ENCODE results near the gene GTF3C4. TPM values are rescaled to one million over a fixed set of nuclear protein-coding genes. Genes with fewer than 3 reads are reported as not detected.

The GTF3C4 gene
- total RNA-seq, 2 donors from 2014 or later: 6.2 to 6.9 TPM

DNA sequence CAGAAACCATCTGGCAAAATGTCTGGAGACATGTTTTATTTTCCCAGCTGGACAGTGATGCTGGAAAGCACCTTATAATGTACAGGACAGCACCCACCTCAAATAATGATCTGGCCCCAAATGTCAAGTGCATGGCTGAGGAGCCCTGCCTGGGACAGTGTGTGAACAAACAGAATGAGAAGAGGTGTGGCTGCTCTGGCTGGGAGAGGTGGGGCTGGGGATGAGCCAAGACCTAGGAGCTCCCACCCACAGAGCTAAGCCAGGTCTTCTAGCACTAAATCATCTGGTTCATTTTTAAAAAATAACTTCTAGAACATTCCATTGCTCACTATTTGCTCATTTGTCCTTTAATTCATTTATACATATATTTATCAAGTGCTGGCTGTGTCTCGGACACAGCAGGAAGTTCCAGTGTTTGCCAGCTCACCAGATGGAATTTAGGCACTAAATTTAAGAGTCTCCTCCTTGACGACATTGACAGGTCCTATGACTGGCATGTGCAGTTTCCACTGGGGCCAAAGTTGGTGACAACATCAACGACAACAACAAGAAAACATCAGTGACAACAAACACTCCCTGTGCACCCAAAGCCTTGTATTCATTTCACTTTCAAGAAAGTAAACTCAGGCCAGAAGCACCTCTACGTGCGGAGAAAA lies 59.1 kb downstream of the GTF3C4 start:
- TF ChIP-seq POLR2A (IDR thresholded peaks at IDR 0.05): no peak
- TF ChIP-seq, protein P1, sequence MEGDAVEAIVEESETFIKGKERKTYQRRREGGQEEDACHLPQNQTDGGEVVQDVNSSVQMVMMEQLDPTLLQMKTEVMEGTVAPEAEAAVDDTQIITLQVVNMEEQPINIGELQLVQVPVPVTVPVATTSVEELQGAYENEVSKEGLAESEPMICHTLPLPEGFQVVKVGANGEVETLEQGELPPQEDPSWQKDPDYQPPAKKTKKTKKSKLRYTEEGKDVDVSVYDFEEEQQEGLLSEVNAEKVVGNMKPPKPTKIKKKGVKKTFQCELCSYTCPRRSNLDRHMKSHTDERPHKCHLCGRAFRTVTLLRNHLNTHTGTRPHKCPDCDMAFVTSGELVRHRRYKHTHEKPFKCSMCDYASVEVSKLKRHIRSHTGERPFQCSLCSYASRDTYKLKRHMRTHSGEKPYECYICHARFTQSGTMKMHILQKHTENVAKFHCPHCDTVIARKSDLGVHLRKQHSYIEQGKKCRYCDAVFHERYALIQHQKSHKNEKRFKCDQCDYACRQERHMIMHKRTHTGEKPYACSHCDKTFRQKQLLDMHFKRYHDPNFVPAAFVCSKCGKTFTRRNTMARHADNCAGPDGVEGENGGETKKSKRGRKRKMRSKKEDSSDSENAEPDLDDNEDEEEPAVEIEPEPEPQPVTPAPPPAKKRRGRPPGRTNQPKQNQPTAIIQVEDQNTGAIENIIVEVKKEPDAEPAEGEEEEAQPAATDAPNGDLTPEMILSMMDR (IDR thresholded peaks at IDR 0.05): no peak
- intact Hi-C loops (cut with DNase I): no loop called here
- 48 to 49% methylated on average over 5 of the region's 5 CpGs for WGBS, 2 donors
- Histone ChIP-seq H3K4me1 (no peaks in the 10 kb centered on the region), H3K9me3 (no peaks in the 10 kb centered on the region), H3K27ac (no peak overlapping the region), H3K4me3 (no peak overlapping the region), H3K36me3 (replicated peaks in 1 of 2; ENCODE audit: insufficient read depth in 1 of 2, low read depth in 2 of 2) (no peaks in the 10 kb centered on the region), H3K27me3 (no peaks in the 10 kb centered on the region)
- ATAC-seq (no peak), DNase-seq (peak in 2 of 4 donors; percentile 3 to 24)

DNA sequence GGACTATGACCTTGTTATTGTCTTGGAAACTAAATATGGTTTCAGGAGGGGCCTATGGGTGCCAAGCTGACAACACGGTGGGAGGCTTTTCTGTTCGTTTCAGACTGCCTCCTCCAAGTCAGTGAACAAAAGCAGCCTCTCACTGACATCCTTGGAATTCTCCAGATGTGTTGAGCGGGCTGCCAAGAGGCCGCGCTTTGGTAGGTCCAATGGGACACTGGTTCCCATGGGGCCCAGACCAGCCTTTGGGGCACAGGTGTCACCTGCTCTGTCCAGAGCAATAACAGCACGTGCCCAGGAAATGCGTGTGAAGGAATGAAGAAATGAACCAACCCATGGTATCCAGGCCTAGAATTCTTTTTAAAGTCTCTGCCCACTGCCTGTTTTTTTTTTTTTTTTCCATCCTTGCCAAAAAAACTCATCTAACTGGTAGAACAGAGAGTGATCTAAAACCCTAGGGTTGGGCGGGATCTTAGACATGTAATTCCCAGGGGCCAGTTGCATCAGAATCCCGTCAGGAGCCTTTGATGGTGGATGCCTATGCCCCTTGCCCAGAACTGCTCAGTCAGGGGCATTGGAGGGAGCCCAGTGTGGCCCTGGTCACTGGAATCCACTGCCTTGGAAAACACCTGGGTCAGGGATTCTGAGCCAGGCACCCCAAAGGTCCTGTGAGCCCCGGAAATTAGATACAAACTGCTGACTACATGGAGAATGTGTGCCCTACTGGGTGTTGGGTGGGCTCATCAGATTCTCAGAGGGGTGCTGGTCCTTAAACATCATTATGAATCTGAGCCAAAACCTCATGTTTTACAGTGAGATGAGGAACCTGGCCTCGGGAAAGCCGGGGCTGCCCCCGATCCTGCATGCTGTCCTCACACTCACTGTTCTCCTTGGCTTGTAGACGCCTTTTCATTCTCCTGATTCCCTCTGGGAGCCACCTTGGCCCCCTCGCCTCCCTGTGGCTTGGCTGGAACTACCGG lies 60.1 kb downstream of the GTF3C4 start:
- no peak overlapping the region for H3K4me3 ChIP-seq
- no peaks in the 10 kb centered on the region for H3K9me3 ChIP-seq
- H3K27ac ChIP-seq: no peak overlapping the region
- H3K27me3 ChIP-seq: no peaks in the 10 kb centered on the region
- TF ChIP-seq, protein P1 (IDR thresholded peaks at IDR 0.05): no peak
- no peak for TF ChIP-seq POLR2A (IDR thresholded peaks at IDR 0.05)
- intact Hi-C loops (cut with DNase I): no loop called here
- no peak for DNase-seq
- H3K36me3 ChIP-seq (replicated peaks in 1 of 2; ENCODE audit: insufficient read depth in 1 of 2, low read depth in 2 of 2): no peaks in the 10 kb centered on the region
- 83% methylated on average over 15 to 16 of the region's 16 CpGs for WGBS, 2 donors
- H3K4me1 ChIP-seq: no peaks in the 10 kb centered on the region
- no peak for ATAC-seq

DNA sequence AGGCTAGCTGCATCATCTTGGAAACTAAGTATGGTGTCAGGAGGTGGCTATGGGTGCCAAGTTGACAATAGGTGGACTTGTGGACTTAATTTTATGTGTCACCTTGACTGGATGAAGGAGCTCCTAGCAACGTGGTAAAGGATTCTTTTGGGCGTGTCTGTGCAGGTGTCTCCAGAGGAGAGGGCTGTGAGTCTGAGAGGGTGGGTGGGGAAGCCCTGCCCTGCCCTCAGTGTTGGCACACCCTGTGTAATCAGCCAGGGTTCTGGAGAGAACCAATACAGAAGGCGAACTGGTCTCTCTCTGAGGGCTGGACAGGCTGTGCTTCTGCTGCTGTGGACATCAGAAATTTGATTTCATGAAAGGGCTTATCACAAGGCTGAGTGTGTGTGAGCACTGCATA lies 61.0 kb downstream of the GTF3C4 start:
- Histone ChIP-seq H3K9me3 (no peaks in the 10 kb centered on the region), H3K27me3 (no peaks in the 10 kb centered on the region), H3K36me3 (replicated peaks in 1 of 2; ENCODE audit: insufficient read depth in 1 of 2, low read depth in 2 of 2) (no peaks in the 10 kb centered on the region), H3K4me3 (no peak overlapping the region), H3K4me1 (no peaks in the 10 kb centered on the region), H3K27ac (no peak overlapping the region)
- no peak for ATAC-seq
- 50 to 56% methylated on average over 1 to 3 of the region's 3 CpGs for WGBS, 2 donors
- intact Hi-C loops (cut with DNase I): no loop called here
- TF ChIP-seq, protein P1 (IDR thresholded peaks at IDR 0.05): no peak
- TF ChIP-seq POLR2A (IDR thresholded peaks at IDR 0.05): no peak
- no peak for DNase-seq

DNA sequence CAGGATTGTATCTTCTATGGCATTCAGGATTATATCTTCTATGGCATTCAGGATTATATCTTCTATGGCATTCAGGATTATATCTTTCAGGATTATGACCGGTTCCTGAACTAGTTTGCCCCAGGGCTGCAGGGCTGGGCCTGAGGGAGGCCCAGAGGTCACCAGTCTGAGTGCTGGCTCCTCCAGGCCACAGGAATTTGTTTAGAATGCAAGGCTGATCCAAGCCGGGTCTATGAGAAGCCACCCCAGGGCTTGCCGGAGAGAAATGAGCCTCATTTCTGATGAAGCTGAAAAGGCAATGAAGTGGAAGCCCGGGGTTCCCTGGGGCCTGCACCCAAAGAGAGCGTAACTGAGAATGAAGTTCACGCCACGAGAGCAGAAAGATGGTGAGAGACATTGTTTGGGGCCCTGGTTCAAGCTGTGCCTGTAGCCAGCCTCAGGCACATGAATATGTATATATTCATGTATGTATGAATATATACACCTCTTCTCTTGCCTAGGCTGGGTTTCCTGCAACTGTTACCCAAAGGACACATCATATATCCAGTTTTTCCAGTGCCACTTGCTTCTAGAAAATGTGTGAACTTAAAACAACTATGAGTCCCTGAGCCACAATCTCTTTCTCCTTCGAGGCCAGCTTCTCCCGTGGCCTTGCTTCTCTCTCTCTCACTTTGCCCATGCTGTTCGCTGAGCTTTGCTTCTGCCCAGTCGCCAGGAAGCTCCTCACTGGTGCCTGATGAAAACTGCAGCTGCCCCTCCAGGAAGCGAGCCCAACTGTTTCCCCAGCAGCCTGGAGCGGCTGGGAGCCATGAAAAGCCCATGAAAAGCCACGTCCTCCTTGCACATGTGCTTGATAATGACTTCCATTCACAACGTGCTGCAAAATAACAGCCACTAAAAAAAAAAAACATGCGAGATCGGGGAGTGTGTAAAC lies 62.3 kb downstream of the GTF3C4 start:
- Histone ChIP-seq H3K4me3 (no peak overlapping the region), H3K36me3 (replicated peaks in 1 of 2; ENCODE audit: insufficient read depth in 1 of 2, low read depth in 2 of 2) (no peaks in the 10 kb centered on the region), H3K9me3 (no peaks in the 10 kb centered on the region), H3K4me1 (no peaks in the 10 kb centered on the region), H3K27me3 (no peaks in the 10 kb centered on the region), H3K27ac (no peak overlapping the region)
- no peak for ATAC-seq
- DNase-seq: no peak
- TF ChIP-seq, protein P1 (IDR thresholded peaks at IDR 0.05): no peak
- TF ChIP-seq POLR2A (IDR thresholded peaks at IDR 0.05): no peak
- intact Hi-C loops (cut with DNase I): no loop called here
- 61 to 64% methylated on average over 17 of the region's 17 CpGs for WGBS, 2 donors

Data from body of pancreas (tissue), 4 donors.